Keratinocyte (primary cell): ENCODE data around the gene STXBP2. TPM values are rescaled to one million over a fixed set of nuclear protein-coding genes. Genes with fewer than 3 reads are reported as not detected.

Experiments used
- DNase-seq: peaks from one replicate; pipeline ENCODE4 v3.0.0-alpha.2; 2011; ENCODE audit warnings: low read depth, missing footprints, low spot score
- FAIRE-seq: peaks from 2 replicates; lab custom pipeline; 2011; peaks lifted over from hg19 to GRCh38; lab: Jason Lieb, UNC
- H2AFZ ChIP-seq: 2 replicates; pipeline ENCODE4 v1.6.0; 2012; ENCODE audit warnings: low read length, control low read depth, inconsistent platforms; ENCODE audit not compliant: control insufficient read depth
- H3K27ac ChIP-seq: 2 replicates; pipeline ENCODE4 v1.5.1; 2011; ENCODE audit warnings: low read length; ENCODE audit not compliant: control insufficient read depth, insufficient read depth
- H3K27me3 ChIP-seq: 3 replicates; pipeline ENCODE4 v1.6.0; 2011; ENCODE audit warnings: low read length; ENCODE audit not compliant: control insufficient read depth, insufficient read depth; ENCODE audit errors: extremely low read depth
- H3K36me3 ChIP-seq, 2 experiments: 2 replicates in 1 of 2; 3 replicates in 1 of 2; pipeline ENCODE4 v1.5.1; 2011; ENCODE audit warnings: low read length in 2 of 2, mild to moderate bottlenecking in 1 of 2; ENCODE audit not compliant: control insufficient read depth in 2 of 2, insufficient read depth in 2 of 2; ENCODE audit errors: extremely low read depth in 1 of 2
- H3K4me1 ChIP-seq: 3 replicates; pipeline ENCODE4 v1.5.1; 2011; ENCODE audit warnings: low read length; ENCODE audit not compliant: control insufficient read depth, insufficient read depth; ENCODE audit errors: extremely low read depth
- H3K4me2 ChIP-seq: 3 replicates; pipeline ENCODE4 v1.6.0; 2011; ENCODE audit warnings: low read depth, low read length; ENCODE audit not compliant: control insufficient read depth, insufficient read depth; ENCODE audit errors: extremely low read depth
- H3K4me3 ChIP-seq, 3 experiments: fragments of 200-600 bp in 1 of 3; sonication (generic) in 1 of 3; 2 replicates in 2 of 3; 3 replicates in 1 of 3; pipeline ENCODE4 v1.5.1; 2011 to 2016; ENCODE audit warnings: low read length in 3 of 3, mild to moderate bottlenecking in 3 of 3, control low read depth in 2 of 3, inconsistent platforms in 1 of 3, low read depth in 1 of 3, mixed read lengths in 1 of 3, mixed run types in 1 of 3, moderate library complexity in 1 of 3; ENCODE audit not compliant: control insufficient read depth in 2 of 3, insufficient read depth in 2 of 3; ENCODE audit errors: extremely low read depth in 1 of 3
- H3K79me2 ChIP-seq: 2 replicates; pipeline ENCODE4 v1.6.0; 2012; ENCODE audit warnings: low read length; ENCODE audit not compliant: control insufficient read depth, insufficient read depth
- H3K9ac ChIP-seq: 3 replicates; pipeline ENCODE4 v1.6.0; 2011; ENCODE audit warnings: low read length; ENCODE audit not compliant: control insufficient read depth, insufficient read depth; ENCODE audit errors: extremely low read depth
- H3K9me1 ChIP-seq: 3 replicates; pipeline ENCODE4 v1.6.0; 2011; ENCODE audit warnings: low read length; ENCODE audit not compliant: control insufficient read depth, insufficient read depth; ENCODE audit errors: extremely low read depth
- H3K9me3 ChIP-seq: 2 replicates; pipeline ENCODE4 v1.5.1; 2012; ENCODE audit warnings: low read depth, low read length; ENCODE audit not compliant: control insufficient read depth
- H4K20me1 ChIP-seq: 3 replicates; pipeline ENCODE4 v1.6.0; 2011; ENCODE audit warnings: low read length; ENCODE audit not compliant: control insufficient read depth, insufficient read depth; ENCODE audit errors: extremely low read depth
- CTCF ChIP-seq, 3 experiments: IDR thresholded peaks in 1 of 3; conservative IDR thresholded peaks in 1 of 3; optimal IDR thresholded peaks in 1 of 3; 2 replicates in 2 of 3; 3 replicates in 1 of 3; pipeline versions ENCODE3 to v1.5.1; 2011; ENCODE audit warnings: low read length in 3 of 3, mild to moderate bottlenecking in 3 of 3, moderate library complexity in 2 of 3, control low read depth in 1 of 3, inconsistent platforms in 1 of 3; ENCODE audit not compliant: insufficient read depth in 2 of 3; ENCODE audit errors: extremely low read depth in 1 of 3
- EZH2 ChIP-seq: IDR thresholded peaks from one replicate; pipeline ENCODE4 v1.6.1; 2012; ENCODE audit warnings: inconsistent platforms, mild to moderate bottlenecking, low read length, moderate library complexity
- dilution Hi-C: fragments of 300-500 bp; cut with MboI; formaldehyde crosslinking; loops from one replicate; pipeline ENCODE4 v1.7.0; 2020; ENCODE audit warnings: low sequenced_read_pairs; ENCODE audit not compliant: extremely low pct_ligation_motif_present
- polyA plus RNA-seq, 5 experiments: library from polyadenylated mRNA; depleted of rRNA in 3 of 5; stranded (reverse) in 3 of 5; stranded (forward) in 1 of 5; unstranded in 1 of 5; fragments of >200 nt; gene quantifications; 1 replicate in 1 of 5; 2 replicates in 3 of 5; 3 replicates in 1 of 5; pipeline versions ENCODE4 v1.2.1 to v1.2.3, GENCODE V29; 2011 to 2012; ENCODE audit warnings: missing spikeins in 2 of 5, low read depth in 1 of 5, low replicate concordance in 1 of 5

Gene STXBP2
- polyA plus RNA-seq, 1 donor (not counting 4 experiments of a cell fraction or from before 2014, with no cell fraction given) = 58.8 TPM

DNA sequence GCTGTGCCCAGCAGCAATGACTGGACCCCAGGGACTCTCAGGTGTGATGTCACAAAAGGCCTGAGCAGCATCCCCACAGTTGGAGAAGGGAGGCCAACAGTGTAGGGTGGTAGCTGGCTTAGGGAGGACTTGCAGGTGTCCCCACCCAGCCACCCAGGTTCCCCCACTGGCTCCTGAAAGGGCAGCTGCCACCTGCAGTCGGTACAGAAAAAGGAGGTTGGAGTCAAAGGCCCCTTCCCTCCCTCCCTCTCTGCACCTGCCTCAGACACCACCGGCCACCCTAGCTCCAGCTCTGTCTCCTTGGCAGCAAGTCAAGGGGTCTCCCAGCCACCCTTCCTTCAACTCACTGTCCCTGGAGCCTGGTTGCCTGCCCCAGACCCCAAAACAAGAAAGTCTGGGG lies 3.2 kb upstream of the STXBP2 start, which contains the start of gene PCP2:
Gene PCP2, minus strand, starts transcription at position 22 of the 400 bp plus-strand sequence. CDS start 262 bp downstream, outside the sequence.
- Histone ChIP-seq H3K79me2 (peaks cover 33% of the 10 kb centered on the region), H3K4me3 (no peak within 1 kb of the TSS), H2AFZ (no peak within 1 kb of the TSS), H4K20me1 (no peaks in the 10 kb centered on the region), H3K9me1 (no peaks in the 10 kb centered on the region), H3K27ac (no peak within 1 kb of the TSS), H3K27me3 (no peaks in the 10 kb centered on the region), H3K36me3 (peaks cover 0 to 5% of the 10 kb centered on the region in 2 experiments), H3K4me2 (no peak within 1 kb of the TSS), H3K4me1 (peaks cover 9% of the 10 kb centered on the region), H3K9ac (no peak within 1 kb of the TSS), H3K9me3 (no peaks in the 10 kb centered on the region)
- DNase-seq (no peak), FAIRE-seq (no peak)
- dilution Hi-C loops = no loop called here
- TF ChIP-seq CTCF (optimal IDR thresholded peaks at IDR 0.05 in 1 of 3, IDR thresholded peaks at IDR 0.05 in 1 of 3, conservative IDR thresholded peaks at IDR 0.05 in 1 of 3; ENCODE audit: extremely low read depth in 1 of 3, insufficient read depth in 2 of 3, low read length in 3 of 3) (no peak), EZH2 (no peak)

DNA sequence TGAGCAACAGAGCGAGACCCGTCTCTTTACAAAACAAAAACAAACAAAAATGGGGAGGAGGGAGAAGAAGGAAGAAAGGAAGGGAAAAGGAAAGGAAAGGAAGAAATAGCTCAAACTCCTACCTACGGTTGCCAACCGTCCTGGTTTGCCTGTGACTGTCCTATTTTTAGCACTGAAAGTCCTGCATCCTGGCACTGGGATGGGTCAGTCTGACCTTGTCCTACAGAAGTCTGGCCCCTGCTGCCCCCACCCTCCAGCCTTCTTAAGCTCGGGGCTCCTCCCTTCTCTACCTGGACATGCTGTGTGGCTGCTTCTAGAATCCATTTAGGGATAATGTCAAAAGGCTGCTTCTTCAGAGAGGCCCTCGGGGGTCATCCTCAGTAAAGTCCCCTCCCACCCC lies 1.2 kb upstream of the STXBP2 start:
- no peak for TF ChIP-seq EZH2
- no peak for TF ChIP-seq CTCF (optimal IDR thresholded peaks at IDR 0.05 in 1 of 3, IDR thresholded peaks at IDR 0.05 in 1 of 3, conservative IDR thresholded peaks at IDR 0.05 in 1 of 3; ENCODE audit: extremely low read depth in 1 of 3, insufficient read depth in 2 of 3, low read length in 3 of 3)
- H3K36me3 ChIP-seq = peaks cover 5 to 14% of the 10 kb centered on the region in 2 experiments
- dilution Hi-C loops = no loop called here
- H3K4me3 ChIP-seq = no peak overlapping the region
- no peaks in the 10 kb centered on the region for H3K9me3 ChIP-seq
- H3K4me2 ChIP-seq = no peak overlapping the region
- H2AFZ ChIP-seq = no peak overlapping the region
- no peak overlapping the region for H3K9ac ChIP-seq
- no peaks in the 10 kb centered on the region for H4K20me1 ChIP-seq
- FAIRE-seq = no peak
- no peaks in the 10 kb centered on the region for H3K27me3 ChIP-seq
- H3K9me1 ChIP-seq = no peaks in the 10 kb centered on the region
- H3K27ac ChIP-seq = no peak overlapping the region
- H3K4me1 ChIP-seq = peaks cover 3% of the 10 kb centered on the region
- peaks cover 24% of the 10 kb centered on the region for H3K79me2 ChIP-seq
- no peak for DNase-seq
